Stimulated activated memory B cell treated with anti-CD40 and anti-IgM and Interleukin-4, amounts not matched to agents 10 μg/mL and 1 μg/mL and 100 μg/mL, for 72 hours (primary cell): Measurements from ENCODE around the gene P3H2.
A peak's percentile ranks its signal among the peaks of the same experiment; 100 is the strongest.

Experiments used
- ATAC-seq: fragments of 150-1000 bp; cut with Tn5 transposase; 2 replicates; pipeline ENCODE4 v1.10.0; 2021
- H3K27ac Mint-ChIP-seq: one replicate; pipeline ENCODE4 v1.8.0; 2022; ENCODE audit warnings: mild to moderate bottlenecking, mixed read lengths
- H3K27me3 Mint-ChIP-seq: one replicate; pipeline ENCODE4 v1.8.0; 2022; ENCODE audit warnings: mixed read lengths
- H3K36me3 Mint-ChIP-seq: one replicate; pipeline ENCODE4 v1.8.0; 2022; ENCODE audit warnings: mixed read lengths
- H3K4me1 Mint-ChIP-seq: one replicate; pipeline ENCODE4 v1.8.0; 2022; ENCODE audit warnings: mixed read lengths
- H3K4me3 Mint-ChIP-seq: one replicate; pipeline ENCODE4 v1.8.0; 2022; ENCODE audit warnings: mild to moderate bottlenecking, moderate library complexity, mixed read lengths
- H3K9me3 Mint-ChIP-seq: one replicate; pipeline ENCODE4 v1.8.0; 2022; ENCODE audit warnings: mixed read lengths

P3H2 gene

GRCh38 chr3:190109441-190109840, 11.3 kb downstream of the P3H2 start:
- no peak overlapping the region for H3K4me3 Mint-ChIP-seq
- no peaks in the 10 kb centered on the region for H3K9me3 Mint-ChIP-seq
- H3K27me3 Mint-ChIP-seq, result no peaks in the 10 kb centered on the region
- H3K36me3 Mint-ChIP-seq, result no peaks in the 10 kb centered on the region
- no peak for ATAC-seq
- no peak overlapping the region for H3K27ac Mint-ChIP-seq
- no peaks in the 10 kb centered on the region for H3K4me1 Mint-ChIP-seq

- no peaks in the 10 kb centered on the region for H3K4me1 Mint-ChIP-seq
- H3K27me3 Mint-ChIP-seq, result no peaks in the 10 kb centered on the region
- no peak for ATAC-seq
- no peaks in the 10 kb centered on the region for H3K9me3 Mint-ChIP-seq
- H3K36me3 Mint-ChIP-seq, result no peaks in the 10 kb centered on the region
- no peak overlapping the region for H3K4me3 Mint-ChIP-seq
- no peak overlapping the region for H3K27ac Mint-ChIP-seq
Measured at GRCh38 chr3:190108804-190109203, 11.9 kb downstream of the P3H2 start.

GRCh38 chr3:190105876-190106275, 14.8 kb downstream of the P3H2 start:
- Mint-ChIP-seq H3K9me3 (no peaks in the 10 kb centered on the region), H3K4me1 (peaks cover 7% of the 10 kb centered on the region), H3K4me3 (no peak overlapping the region), H3K36me3 (no peaks in the 10 kb centered on the region), H3K27ac (no peak overlapping the region), H3K27me3 (no peaks in the 10 kb centered on the region)
- no peak for ATAC-seq

- ATAC-seq, result no peak
- Mint-ChIP-seq H3K4me1 (peaks cover 7% of the 10 kb centered on the region), H3K27ac (no peak overlapping the region), H3K4me3 (peak overlapping the region; percentile 26), H3K27me3 (no peaks in the 10 kb centered on the region), H3K36me3 (no peaks in the 10 kb centered on the region), H3K9me3 (no peaks in the 10 kb centered on the region)
Measured at GRCh38 chr3:190101320-190102011, 19.2 kb downstream of the P3H2 start.

GRCh38 chr3:190099099-190099498, 21.6 kb downstream of the P3H2 start:
- no peaks in the 10 kb centered on the region for H3K9me3 Mint-ChIP-seq
- ATAC-seq, result no peak
- H3K27ac Mint-ChIP-seq, result no peak overlapping the region
- peaks cover 7% of the 10 kb centered on the region for H3K4me1 Mint-ChIP-seq
- H3K4me3 Mint-ChIP-seq, result no peak overlapping the region
- H3K36me3 Mint-ChIP-seq, result no peaks in the 10 kb centered on the region
- H3K27me3 Mint-ChIP-seq, result no peaks in the 10 kb centered on the region

- H3K4me1 Mint-ChIP-seq, result peaks cover 7% of the 10 kb centered on the region
- no peak overlapping the region for H3K4me3 Mint-ChIP-seq
- H3K9me3 Mint-ChIP-seq, result no peaks in the 10 kb centered on the region
- ATAC-seq, result no peak
- no peaks in the 10 kb centered on the region for H3K36me3 Mint-ChIP-seq
- no peak overlapping the region for H3K27ac Mint-ChIP-seq
- H3K27me3 Mint-ChIP-seq, result no peaks in the 10 kb centered on the region
Measured at GRCh38 chr3:190097617-190098016, 23.1 kb downstream of the P3H2 start.

- no peak for ATAC-seq
- no peaks in the 10 kb centered on the region for H3K9me3 Mint-ChIP-seq
- no peaks in the 10 kb centered on the region for H3K36me3 Mint-ChIP-seq
- peaks cover 7% of the 10 kb centered on the region for H3K4me1 Mint-ChIP-seq
- no peak overlapping the region for H3K4me3 Mint-ChIP-seq
- no peak overlapping the region for H3K27ac Mint-ChIP-seq
- no peaks in the 10 kb centered on the region for H3K27me3 Mint-ChIP-seq
Measured at GRCh38 chr3:190097025-190097424, 23.7 kb downstream of the P3H2 start.

GRCh38 chr3:190096345-190096744, 24.4 kb downstream of the P3H2 start:
- no peak for ATAC-seq

GRCh38 chr3:190094160-190094718, 26.5 kb downstream of the P3H2 start:
- H3K27ac Mint-ChIP-seq, result no peak overlapping the region
- no peaks in the 10 kb centered on the region for H3K9me3 Mint-ChIP-seq
- H3K27me3 Mint-ChIP-seq, result no peaks in the 10 kb centered on the region
- no peaks in the 10 kb centered on the region for H3K36me3 Mint-ChIP-seq
- H3K4me3 Mint-ChIP-seq, result no peak overlapping the region
- no peak for ATAC-seq
- H3K4me1 Mint-ChIP-seq, result no peaks in the 10 kb centered on the region

More at GRCh38 chr3:190096345-190096744, 24.4 kb downstream of the P3H2 start:
- Mint-ChIP-seq H3K36me3 (no peaks in the 10 kb centered on the region), H3K9me3 (no peaks in the 10 kb centered on the region), H3K4me3 (no peak overlapping the region), H3K27me3 (no peaks in the 10 kb centered on the region), H3K4me1 (peaks cover 5% of the 10 kb centered on the region), H3K27ac (no peak overlapping the region)

- no peak overlapping the region for H3K4me3 Mint-ChIP-seq
Measured at GRCh38 chr3:190092250-190092649, 28.4 kb downstream of the P3H2 start.

GRCh38 chr3:190089711-190090110, 31.0 kb downstream of the P3H2 start:
- Mint-ChIP-seq H3K27ac (no peak overlapping the region), H3K9me3 (no peaks in the 10 kb centered on the region), H3K27me3 (no peaks in the 10 kb centered on the region), H3K4me1 (no peaks in the 10 kb centered on the region), H3K4me3 (no peak overlapping the region), H3K36me3 (no peaks in the 10 kb centered on the region)
- ATAC-seq, result no peak

More at GRCh38 chr3:190092250-190092649, 28.4 kb downstream of the P3H2 start:
- no peaks in the 10 kb centered on the region for H3K36me3 Mint-ChIP-seq
- H3K27me3 Mint-ChIP-seq, result no peaks in the 10 kb centered on the region
- no peak overlapping the region for H3K27ac Mint-ChIP-seq
- H3K9me3 Mint-ChIP-seq, result no peaks in the 10 kb centered on the region
- no peaks in the 10 kb centered on the region for H3K4me1 Mint-ChIP-seq
- ATAC-seq, result no peak

- no peaks in the 10 kb centered on the region for H3K27me3 Mint-ChIP-seq
- no peak overlapping the region for H3K27ac Mint-ChIP-seq
- no peaks in the 10 kb centered on the region for H3K4me1 Mint-ChIP-seq
- no peak overlapping the region for H3K4me3 Mint-ChIP-seq
- ATAC-seq, result no peak
- no peaks in the 10 kb centered on the region for H3K36me3 Mint-ChIP-seq
- no peaks in the 10 kb centered on the region for H3K9me3 Mint-ChIP-seq
Measured at GRCh38 chr3:190088890-190089289, 31.8 kb downstream of the P3H2 start.

GRCh38 chr3:190086191-190086590, 34.5 kb downstream of the P3H2 start:
- ATAC-seq, result no peak
- Mint-ChIP-seq H3K36me3 (no peaks in the 10 kb centered on the region), H3K4me3 (no peak overlapping the region), H3K27me3 (no peaks in the 10 kb centered on the region), H3K9me3 (no peaks in the 10 kb centered on the region), H3K27ac (no peak overlapping the region), H3K4me1 (no peaks in the 10 kb centered on the region)

GRCh38 chr3:190084983-190085382, 35.7 kb downstream of the P3H2 start:
- Mint-ChIP-seq H3K27ac (no peak overlapping the region), H3K27me3 (no peaks in the 10 kb centered on the region), H3K4me3 (no peak overlapping the region), H3K36me3 (no peaks in the 10 kb centered on the region), H3K9me3 (no peaks in the 10 kb centered on the region), H3K4me1 (no peaks in the 10 kb centered on the region)
- ATAC-seq, result no peak

- Mint-ChIP-seq H3K27ac (no peak overlapping the region), H3K27me3 (no peaks in the 10 kb centered on the region), H3K36me3 (no peaks in the 10 kb centered on the region), H3K4me1 (no peaks in the 10 kb centered on the region), H3K9me3 (no peaks in the 10 kb centered on the region), H3K4me3 (no peak overlapping the region)
- ATAC-seq, result no peak
Measured at GRCh38 chr3:190083635-190084034, 37.1 kb downstream of the P3H2 start.

GRCh38 chr3:190081389-190081788, 39.3 kb downstream of the P3H2 start:
- no peaks in the 10 kb centered on the region for H3K27me3 Mint-ChIP-seq
- ATAC-seq, result no peak
- no peaks in the 10 kb centered on the region for H3K4me1 Mint-ChIP-seq
- H3K4me3 Mint-ChIP-seq, result no peak overlapping the region
- no peaks in the 10 kb centered on the region for H3K9me3 Mint-ChIP-seq
- H3K36me3 Mint-ChIP-seq, result no peaks in the 10 kb centered on the region
- no peak overlapping the region for H3K27ac Mint-ChIP-seq
